GM19035 (cell line): ENCODE results near the gene LONRF2.
"Not testable (repeated sequence)": the region's sequence is repeated elsewhere in the genome, so short reads cannot be mapped to it uniquely, and the experiment has no call there.

ENCODE experiments used
- ATAC-seq: cut with Tn5 transposase; IDR thresholded peaks from one replicate; pipeline ENCODE4 v1.9.1; 2021; ENCODE audit not compliant: unreplicated experiment

The LONRF2 gene

DNA sequence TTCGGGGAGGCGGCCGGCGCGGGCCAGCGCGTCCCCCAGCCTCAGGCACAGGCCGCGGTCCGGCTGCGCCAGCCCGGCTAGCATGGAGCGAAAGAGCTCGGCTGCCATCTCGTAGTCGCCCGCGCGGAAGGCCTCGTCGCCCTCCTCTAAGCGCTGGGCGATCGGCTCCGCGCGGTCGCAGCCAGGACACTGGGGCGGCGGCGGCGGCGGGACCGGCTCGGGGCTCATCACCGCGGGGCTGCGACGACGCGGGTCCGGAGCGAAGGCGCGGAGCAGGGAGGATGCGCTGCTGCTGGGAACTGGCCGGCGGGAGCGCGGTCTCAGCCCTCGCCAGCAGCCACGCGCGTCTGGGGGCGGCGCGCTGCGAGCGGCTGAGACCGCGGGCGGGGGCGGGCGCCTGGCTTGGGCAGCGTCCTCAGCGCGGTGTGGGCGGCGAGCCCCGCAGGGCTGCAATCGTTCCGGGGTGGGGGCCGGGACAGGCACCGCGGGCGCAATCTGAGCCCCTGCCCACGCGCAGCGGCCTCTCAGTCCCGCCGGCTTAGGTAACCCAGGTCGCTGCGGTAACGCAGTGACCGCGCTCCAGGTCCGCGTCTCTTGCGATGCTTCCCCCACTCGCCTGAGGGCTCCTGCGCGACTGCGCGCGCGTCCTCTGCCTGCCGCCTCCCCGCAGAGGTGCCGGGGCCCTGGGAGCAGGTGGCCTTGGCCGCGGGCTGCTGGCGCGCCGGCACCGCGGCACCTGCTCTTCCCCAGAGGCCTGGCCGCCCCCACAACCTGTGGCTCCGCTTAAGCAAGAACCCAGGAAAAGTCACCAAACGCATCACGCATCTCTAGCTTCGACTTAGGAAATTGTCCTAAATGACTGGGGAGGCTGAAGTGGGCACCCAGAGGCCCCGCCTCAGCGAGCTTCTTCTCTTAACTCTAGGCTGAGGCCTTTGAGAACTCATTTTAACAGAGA is at the start of gene LONRF2:
LONRF2 (minus strand) TSS at position 636 of the 955 bp plus-strand sequence; CDS start at position 228, 408 bp downstream.
- ATAC-seq, result no peak

DNA sequence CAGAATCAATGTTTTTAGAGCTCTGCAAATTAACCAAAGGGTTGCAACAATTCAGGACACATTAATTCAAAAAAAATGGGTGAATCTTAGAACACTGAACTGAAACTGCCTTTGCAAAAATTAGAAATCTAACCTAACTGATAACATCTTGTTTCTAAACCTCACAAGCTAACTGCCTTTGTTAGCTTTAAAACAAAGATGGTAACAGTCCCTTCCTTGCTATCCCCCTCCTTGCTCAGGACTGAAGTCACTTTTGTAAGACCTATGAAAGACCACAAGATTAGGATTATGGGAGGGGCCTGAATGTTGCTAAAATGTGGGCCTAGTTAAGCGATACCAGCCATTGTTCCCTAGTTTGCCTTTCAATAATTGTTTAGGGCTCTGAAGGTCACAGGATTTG is 44.9 kb upstream of the LONRF2 start:
- ATAC-seq, result no peak

DNA sequence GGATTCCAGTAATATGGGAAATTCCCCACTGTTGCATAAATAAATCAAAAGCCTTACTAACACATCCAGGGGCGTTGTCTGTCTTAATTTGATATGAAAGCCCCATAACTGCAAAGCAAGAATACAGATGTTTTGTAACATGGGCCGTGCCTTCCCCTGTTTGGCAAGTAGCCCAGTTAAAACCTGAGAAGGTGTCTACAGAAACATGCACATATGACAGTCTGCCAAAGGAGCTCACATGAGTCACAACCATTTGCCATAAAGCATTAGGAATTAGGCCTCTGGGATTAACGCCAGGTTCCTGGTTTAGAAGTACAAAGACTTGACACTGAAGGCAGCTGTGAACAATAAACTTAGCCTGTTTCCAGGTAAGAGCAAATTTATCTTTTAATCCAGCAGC is 43.1 kb upstream of the LONRF2 start:
- ATAC-seq, result no peak

GRCh38 chr2:100362269-100362668 is 40.0 kb upstream of the LONRF2 start:
- ATAC-seq, result not testable (repeated sequence)

GRCh38 chr2:100359576-100359975 is 37.3 kb upstream of the LONRF2 start:
- ATAC-seq, result no peak

DNA sequence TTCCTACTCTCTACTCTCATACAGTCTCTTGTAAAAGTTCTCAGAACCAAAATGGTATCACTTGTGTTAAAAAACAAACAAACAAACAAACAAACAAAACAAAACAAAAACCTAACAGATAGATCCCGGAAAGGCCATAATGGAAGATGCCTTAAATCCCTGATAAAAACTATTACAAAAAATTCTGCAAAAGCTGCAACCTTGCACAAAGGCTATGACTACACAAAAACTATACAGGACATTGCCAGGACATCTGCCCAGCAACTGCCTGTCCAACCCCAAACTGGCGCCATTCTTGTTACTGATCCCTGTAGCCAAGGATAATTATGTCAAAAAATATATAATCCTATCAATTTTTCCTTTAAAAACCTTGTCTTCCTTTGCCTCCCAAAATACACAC is 36.3 kb upstream of the LONRF2 start:
- ATAC-seq, result no peak

GRCh38 chr2:100352521-100352920 is 30.2 kb upstream of the LONRF2 start:
- no peak for ATAC-seq

DNA sequence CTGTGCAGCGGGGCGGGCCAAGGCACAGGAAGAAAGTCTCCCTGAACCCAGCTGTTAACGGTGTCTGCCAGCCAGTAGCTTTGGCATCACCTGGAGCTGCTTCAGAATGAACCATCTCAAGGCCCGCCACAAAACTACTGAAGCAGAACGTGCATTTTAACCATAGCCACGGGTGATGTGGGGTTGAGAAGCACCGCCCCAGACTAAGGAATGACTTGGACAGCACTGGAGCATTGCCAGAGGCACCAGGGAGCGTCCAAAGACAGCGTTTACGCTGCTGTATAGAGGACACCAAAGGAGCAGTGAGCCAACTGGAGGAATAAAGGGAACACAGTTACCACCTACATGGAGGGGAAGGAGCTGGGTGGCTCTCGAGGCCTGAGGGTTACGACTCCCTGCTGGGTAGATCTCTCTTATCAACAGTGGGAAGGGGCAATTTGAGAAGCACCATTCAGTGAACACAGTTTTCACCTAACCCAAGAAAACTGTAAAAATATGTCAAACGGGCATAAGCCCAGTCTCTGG is 28.4 kb upstream of the LONRF2 start:
- ATAC-seq, result no peak

- not testable (repeated sequence) for ATAC-seq
Measured at GRCh38 chr2:100345144-100345543, 22.8 kb upstream of the LONRF2 start.

DNA sequence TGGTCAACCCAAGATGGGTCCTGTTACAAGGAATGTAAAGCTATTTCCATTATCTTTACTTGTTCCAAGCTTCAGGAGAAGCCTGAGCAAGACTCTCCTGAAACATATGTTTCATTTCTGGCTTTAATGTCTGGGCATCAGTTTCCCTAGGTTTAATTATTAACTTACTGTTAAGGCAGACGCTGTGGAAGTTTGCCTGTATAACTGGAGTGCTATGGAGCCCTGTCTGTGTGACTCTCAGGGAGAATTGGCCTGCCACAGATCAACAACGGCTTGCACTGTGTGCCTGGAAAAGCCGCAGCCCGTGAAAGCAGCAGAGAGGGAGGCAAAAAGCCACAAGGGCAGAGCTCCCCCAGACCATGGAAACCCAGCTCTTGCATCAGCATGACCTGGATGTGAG is 22.1 kb upstream of the LONRF2 start:
- ATAC-seq, result no peak

GRCh38 chr2:100342466-100342865 is 20.2 kb upstream of the LONRF2 start:
- not testable (repeated sequence) for ATAC-seq

DNA sequence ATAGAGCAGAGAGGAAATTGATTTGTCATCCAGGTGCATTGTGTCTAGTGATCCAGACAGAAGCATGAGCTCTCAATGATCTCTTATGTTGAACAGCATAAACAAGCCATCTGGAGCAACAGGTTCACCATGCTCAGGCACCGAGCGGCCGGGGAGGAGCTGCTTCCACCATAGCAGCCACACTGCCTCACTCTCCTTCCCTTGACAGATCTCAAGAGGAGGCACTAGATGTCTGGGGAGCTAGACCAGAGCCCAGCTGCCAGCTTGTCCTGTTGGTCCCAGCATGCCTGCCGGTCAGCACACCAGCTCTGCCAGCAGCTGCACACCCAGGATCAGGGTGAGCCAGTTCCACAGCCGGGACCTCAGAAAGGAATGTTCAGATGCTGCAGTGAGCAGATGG is 17.5 kb upstream of the LONRF2 start:
- ATAC-seq, result no peak

DNA sequence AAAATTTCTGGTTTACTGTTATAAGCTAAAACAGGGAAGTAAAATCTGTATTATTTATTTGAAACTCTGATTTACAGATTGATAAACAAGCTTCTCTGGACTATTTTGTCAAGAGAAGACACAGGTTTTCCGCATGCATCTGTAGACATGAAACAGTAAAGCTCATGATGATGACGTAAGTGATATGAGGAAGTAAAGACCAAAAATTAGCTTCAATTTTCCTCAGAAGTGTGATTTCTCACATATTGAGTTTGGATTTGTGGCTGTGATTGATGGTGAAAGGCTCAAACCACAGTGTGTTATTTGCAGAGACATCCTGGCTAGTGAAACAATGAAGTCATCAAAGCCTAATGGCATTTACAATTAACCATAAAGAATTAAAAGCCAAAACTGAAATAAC is 12.6 kb upstream of the LONRF2 start:
- no peak for ATAC-seq

DNA sequence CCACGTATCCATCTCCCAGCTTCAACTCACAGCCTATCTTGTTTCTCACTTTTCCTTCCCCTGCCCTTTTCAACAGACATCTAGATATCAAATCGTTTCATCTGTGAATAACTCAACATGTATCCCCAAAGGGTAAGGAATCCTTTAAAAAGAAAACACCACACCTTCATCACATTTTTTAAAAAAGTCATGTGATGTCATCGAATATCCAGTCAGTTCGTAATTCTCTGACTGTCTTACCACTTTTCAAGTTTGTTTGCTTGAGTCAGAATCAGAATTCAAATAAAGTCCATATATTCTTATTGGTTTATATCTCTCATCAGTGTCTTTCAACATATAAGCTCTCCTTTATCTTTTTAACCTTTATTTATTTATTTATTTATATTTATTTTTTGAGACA is 5.4 kb upstream of the LONRF2 start:
- no peak for ATAC-seq

GRCh38 chr2:100321179-100321865 is 979 bp downstream of the LONRF2 start:
- ATAC-seq, result no peak

DNA sequence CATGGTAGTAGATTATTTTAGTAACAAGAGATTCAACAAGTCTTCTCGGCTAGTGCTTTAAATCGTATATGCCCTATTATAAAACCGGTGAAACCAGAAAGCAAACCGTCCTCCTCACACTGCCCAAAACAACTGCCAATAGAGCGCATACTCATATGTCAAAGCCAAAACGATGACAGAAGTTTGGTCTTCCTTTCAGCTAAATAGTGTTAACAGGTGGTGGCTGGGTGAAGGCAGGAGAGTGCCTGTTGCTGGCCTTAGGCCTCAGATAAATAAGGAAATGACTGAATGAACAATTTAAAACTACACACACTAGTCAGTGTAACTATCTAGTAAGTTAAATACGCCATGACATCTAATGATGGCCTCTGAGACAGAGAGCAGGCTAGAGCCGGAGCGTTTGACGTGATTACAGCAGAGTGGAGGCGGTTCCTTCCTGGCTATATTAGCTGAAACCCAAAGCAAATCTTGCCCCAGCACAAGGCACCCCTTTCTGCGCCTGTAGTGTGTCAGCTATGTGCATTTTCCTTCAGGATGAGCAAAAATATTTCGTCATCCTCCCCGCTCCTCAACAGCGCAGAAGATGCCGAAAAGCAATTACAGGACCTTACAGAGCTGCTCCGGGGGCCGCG is 1.6 kb downstream of the LONRF2 start:
- ATAC-seq, result no peak

- no peak for ATAC-seq
Measured at GRCh38 chr2:100317634-100318033, 4.7 kb downstream of the LONRF2 start.

GRCh38 chr2:100309973-100310719 is 12.2 kb downstream of the LONRF2 start:
- ATAC-seq, result no peak

DNA sequence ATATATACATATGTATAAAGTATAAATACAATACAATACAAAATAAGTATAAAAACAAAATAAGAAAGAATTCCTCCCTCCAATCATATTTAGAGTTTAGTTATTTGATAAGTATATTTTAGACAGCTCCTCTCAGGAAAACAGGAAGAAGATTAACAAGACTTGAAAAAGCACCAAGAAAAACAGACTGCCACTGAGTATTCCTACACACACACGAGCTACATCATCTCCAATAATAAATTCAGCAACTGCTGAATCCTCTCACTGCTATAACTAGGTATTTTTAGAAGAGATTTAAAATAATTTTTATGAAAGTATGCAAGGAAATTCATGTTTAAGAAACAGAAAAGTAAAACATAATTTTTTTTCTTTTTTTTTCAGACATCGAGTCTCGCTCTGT is 13.0 kb downstream of the LONRF2 start:
- ATAC-seq, result no peak

DNA sequence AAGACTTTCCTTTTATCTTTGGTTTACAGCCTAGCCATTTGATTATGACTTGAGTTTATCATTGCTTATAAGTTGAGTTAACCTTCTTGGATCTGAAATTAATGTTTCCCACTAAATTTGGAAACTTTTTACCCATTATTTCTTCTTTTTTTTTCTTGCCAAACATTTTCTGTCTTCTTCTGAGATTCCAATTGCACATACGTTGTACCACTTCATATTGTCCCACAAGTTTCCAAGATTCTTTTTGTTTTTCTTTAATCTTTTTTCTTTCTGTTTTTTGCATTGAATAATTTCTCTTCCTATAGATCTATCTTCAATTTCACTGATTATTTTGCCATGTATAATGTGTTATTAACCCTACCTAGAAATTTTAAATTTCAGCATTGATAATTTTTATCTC is 18.6 kb downstream of the LONRF2 start:
- ATAC-seq, result no peak

- ATAC-seq, result no peak
Measured at GRCh38 chr2:100302585-100302892, 19.8 kb downstream of the LONRF2 start.
